Lower leg skin (tissue), 3 donors: ENCODE results near the gene KCNH5.
"Not testable (repeated sequence)": the region's sequence is repeated elsewhere in the genome, so short reads cannot be mapped to it uniquely, and the experiment has no call there.

Experiments
- POLR2A ChIP-seq, 2 donors: fragments of 450-650 bp; IDR thresholded peaks; one replicate each; pipeline ENCODE4 v1.6.1; 2016 to 2017; ENCODE audit warnings: antibody characterized with exemption in 2 of 2, mild to moderate bottlenecking in 1 of 2, moderate library complexity in 1 of 2
- TF ChIP-seq, protein P1 (sequence below), 3 donors: fragments of 450-650 bp; IDR thresholded peaks; one replicate each; pipeline ENCODE4 v1.5.1; 2016; ENCODE audit warnings: antibody characterized with exemption in 3 of 3, mild to moderate bottlenecking in 3 of 3, moderate library complexity in 2 of 3

DNA sequence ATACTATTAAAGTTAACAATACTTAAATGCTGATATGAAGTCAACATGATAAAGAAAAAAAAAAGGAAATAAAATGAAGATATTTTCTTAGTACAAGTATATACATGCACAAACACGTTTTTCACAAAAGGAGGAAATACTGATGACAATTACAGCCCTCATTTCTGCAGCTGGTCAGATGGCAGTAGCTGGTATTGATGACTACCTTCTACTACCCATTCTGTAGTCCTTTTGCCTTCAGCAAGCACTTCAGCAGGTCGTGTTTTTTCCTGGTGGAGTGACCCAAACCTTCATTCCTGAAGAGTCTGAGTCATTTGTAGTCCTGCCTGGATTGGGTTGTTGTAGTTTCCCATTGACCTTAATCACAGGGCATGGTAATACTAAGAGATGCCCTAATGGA, 187.2 kb downstream of the KCNH5 start:
- TF ChIP-seq, protein P1, sequence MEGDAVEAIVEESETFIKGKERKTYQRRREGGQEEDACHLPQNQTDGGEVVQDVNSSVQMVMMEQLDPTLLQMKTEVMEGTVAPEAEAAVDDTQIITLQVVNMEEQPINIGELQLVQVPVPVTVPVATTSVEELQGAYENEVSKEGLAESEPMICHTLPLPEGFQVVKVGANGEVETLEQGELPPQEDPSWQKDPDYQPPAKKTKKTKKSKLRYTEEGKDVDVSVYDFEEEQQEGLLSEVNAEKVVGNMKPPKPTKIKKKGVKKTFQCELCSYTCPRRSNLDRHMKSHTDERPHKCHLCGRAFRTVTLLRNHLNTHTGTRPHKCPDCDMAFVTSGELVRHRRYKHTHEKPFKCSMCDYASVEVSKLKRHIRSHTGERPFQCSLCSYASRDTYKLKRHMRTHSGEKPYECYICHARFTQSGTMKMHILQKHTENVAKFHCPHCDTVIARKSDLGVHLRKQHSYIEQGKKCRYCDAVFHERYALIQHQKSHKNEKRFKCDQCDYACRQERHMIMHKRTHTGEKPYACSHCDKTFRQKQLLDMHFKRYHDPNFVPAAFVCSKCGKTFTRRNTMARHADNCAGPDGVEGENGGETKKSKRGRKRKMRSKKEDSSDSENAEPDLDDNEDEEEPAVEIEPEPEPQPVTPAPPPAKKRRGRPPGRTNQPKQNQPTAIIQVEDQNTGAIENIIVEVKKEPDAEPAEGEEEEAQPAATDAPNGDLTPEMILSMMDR (IDR thresholded peaks at IDR 0.05): not testable (repeated sequence)
- TF ChIP-seq POLR2A (IDR thresholded peaks at IDR 0.05): not testable (repeated sequence)
